ENCODE measurements around the gene SETD3. TPM values are rescaled to one million over a fixed set of nuclear protein-coding genes. Genes with fewer than 3 reads are reported as not detected.

SETD3 gene
- total and polyA plus RNA-seq, 2 of the 8 experiments (the other 6 are each of a cell fraction or from before 2014, with no cell fraction given) = 24.0 to 64.0 TPM

DNA sequence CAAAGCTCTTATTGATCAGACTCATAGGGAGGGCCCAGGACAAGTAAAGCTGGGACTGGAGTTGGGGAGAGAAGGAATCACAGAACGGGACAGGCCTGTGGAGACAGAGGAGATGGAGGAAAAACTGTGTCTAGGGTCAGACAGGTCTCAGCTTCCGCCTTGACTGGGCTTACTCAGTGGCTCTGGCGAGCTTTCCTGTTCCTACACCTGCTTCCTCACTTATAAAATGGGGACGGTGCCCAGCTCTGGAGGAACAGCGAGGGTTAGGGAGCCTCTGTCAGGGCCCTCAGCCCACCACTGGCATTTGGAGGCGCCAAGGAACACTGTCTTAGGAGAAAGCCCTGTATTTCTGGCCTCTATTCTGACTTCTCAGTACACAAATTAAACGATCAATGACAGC, 34.7 kb downstream of the SETD3 start:
- Histone ChIP-seq H3K4me3 (ENCODE audit: extremely low read depth in 1 of 4, insufficient read depth in 2 of 4, low read depth in 3 of 4, low read length in 4 of 4) (no peak overlapping the region), H4K91ac (replicated peaks; ENCODE audit: insufficient read length, low read length) (no peak overlapping the region), H3K79me2 (ENCODE audit: control insufficient read depth in 1 of 2, insufficient read depth in 2 of 2, low read length in 2 of 2) (0 out of 4 replicates have a peak, but pooled peaks cover 0 to 2% of the 10 kb centered on the region in 2 experiments), H3K56ac (replicated peaks; ENCODE audit: insufficient read length, low read depth, low read length) (no peak overlapping the region), H2AK5ac (ENCODE audit: low read depth, low read length) (no peak overlapping the region), H3K4ac (replicated peaks; ENCODE audit: insufficient read length, low read depth, low read length) (no peak overlapping the region), H2AFZ (ENCODE audit: low read length) (no peak overlapping the region), H3K9me3 (ENCODE audit: insufficient read depth in 2 of 2, low read depth in 1 of 2, low read length in 1 of 2) (no peaks in the 10 kb centered on the region), H3K9ac (replicated peaks in 1 of 4; ENCODE audit: extremely low read depth in 1 of 4, low read depth in 3 of 4, low read length in 3 of 4) (no peak overlapping the region), H3K23me2 (ENCODE audit: low read depth, low read length) (no peaks in the 10 kb centered on the region), H2BK20ac (ENCODE audit: low read length) (no peak overlapping the region), H2BK5ac (ENCODE audit: low read depth, low read length) (no peak overlapping the region), H3K14ac (ENCODE audit: insufficient read length) (no peak overlapping the region), H3K27me3 (replicated peaks in 1 of 4; ENCODE audit: control insufficient read depth in 3 of 4, extremely low read depth in 1 of 4, insufficient read depth in 3 of 4, low read length in 3 of 4) (no peaks in the 10 kb centered on the region), H2BK15ac (ENCODE audit: low read length) (no peak overlapping the region), H3K27ac (ENCODE audit: low read depth, low read length) (no peak overlapping the region), H2BK120ac (replicated peaks; ENCODE audit: low read depth, low read length) (no peak overlapping the region), H4K5ac (ENCODE audit: insufficient read length, low read depth, low read length) (no peak overlapping the region), H3K4me1 (replicated peaks in 1 of 4; ENCODE audit: control insufficient read depth in 3 of 4, insufficient read depth in 4 of 4, low read length in 3 of 4) (no peaks in the 10 kb centered on the region), H3K23ac (ENCODE audit: insufficient read length) (no peak overlapping the region), H3K79me1 (ENCODE audit: low read depth, low read length) (no peaks in the 10 kb centered on the region; the same call in 1 of the 2 replicates), H3K4me2 (ENCODE audit: insufficient read depth in 1 of 2, low read depth in 2 of 2, low read length in 2 of 2) (no peak overlapping the region), H4K8ac (ENCODE audit: extremely low read depth, insufficient read depth, low read length) (no peak overlapping the region), H2BK12ac (ENCODE audit: low read depth, low read length) (no peak overlapping the region), H4K20me1 (replicated peaks in 1 of 2; ENCODE audit: control insufficient read depth in 1 of 2, insufficient read depth in 2 of 2, low read length in 2 of 2) (peaks cover 2 to 5% of the 10 kb centered on the region in 2 experiments), H3K36me3 (ENCODE audit: control insufficient read depth in 2 of 4, insufficient read depth in 4 of 4, low read length in 3 of 4) (peaks cover 0 to 9% (median 6%) of the 10 kb centered on the region in 4 experiments; a peak in 2 of 8 replicates), H3K18ac (ENCODE audit: extremely low read depth, low read length) (no peak overlapping the region)
- CTCF ChIA-PET (ENCODE audit: partially characterized antibody) = interaction anchor here (0.6 to 1.4 kb wide), 4 partner anchors 9 to 37 kb away, joined by 3 to 4 read pairs (median 3); no protein-coding TSS in a partner anchor
- TF ChIP-seq CREB1 (IDR thresholded peaks at IDR 0.05) = no peak
- 80% methylated on average over 7 of the region's 7 CpGs; no CpG with 5 or more reads in 1 of the 2 experiments for WGBS, 2 experiments (ENCODE audit: extremely low coverage in 1 of 2, insufficient coverage in 1 of 2, insufficient read length in 1 of 2, insufficient replicate concordance in 2 of 2, low coverage in 1 of 2, low lambda C conversion rate in 2 of 2, missing lambda C conversion rate in 1 of 2)
- POLR2A ChIA-PET (ENCODE audit: partially characterized antibody) = no interaction called here
- DNase-seq (ENCODE audit: low read depth in 1 of 2, low spot score in 2 of 2) (no peak), FAIRE-seq (no peak)

Measured in H1 (cell line).